Stimulated activated CD8-positive, alpha-beta memory T cell treated with anti-CD3 and anti-CD28 coated beads, Interleukin-12 subunit alpha, Interleukin-12 subunit beta, amount 100 ng/mL, for 1 hour (primary cell): ENCODE measurements around the gene XIST.
"Not testable (repeated sequence)": the region's sequence is repeated elsewhere in the genome, so short reads cannot be mapped to it uniquely, and the experiment has no call there.

Experiments used
- DNase-seq: peaks from one replicate; pipeline ENCODE4 v3.0.0-alpha.2; 2020; ENCODE audit warnings: low read depth

XIST gene

DNA sequence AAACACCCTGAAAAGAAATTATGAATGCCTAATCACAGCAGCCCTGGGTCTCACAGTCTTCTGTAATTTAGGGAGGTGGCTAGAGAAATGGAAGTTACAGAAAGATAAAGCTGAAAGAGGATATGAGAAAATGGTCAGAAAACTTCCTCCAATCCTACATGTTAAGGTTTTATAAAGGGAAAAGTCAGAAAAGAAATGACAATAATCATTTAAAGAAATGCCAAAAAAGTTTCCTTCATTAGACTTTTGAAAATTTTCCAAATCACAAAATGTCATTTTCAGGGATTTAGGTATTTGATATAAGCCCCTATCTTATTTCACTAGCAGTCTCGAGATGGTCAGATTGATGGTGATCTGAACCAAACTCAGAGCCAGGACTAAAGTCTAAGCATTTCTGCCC lies 13.4 kb downstream of the XIST start:
- no peak for DNase-seq

GRCh38 chrX:73838123-73838522 lies 14.4 kb downstream of the XIST start:
- DNase-seq, result no peak

DNA sequence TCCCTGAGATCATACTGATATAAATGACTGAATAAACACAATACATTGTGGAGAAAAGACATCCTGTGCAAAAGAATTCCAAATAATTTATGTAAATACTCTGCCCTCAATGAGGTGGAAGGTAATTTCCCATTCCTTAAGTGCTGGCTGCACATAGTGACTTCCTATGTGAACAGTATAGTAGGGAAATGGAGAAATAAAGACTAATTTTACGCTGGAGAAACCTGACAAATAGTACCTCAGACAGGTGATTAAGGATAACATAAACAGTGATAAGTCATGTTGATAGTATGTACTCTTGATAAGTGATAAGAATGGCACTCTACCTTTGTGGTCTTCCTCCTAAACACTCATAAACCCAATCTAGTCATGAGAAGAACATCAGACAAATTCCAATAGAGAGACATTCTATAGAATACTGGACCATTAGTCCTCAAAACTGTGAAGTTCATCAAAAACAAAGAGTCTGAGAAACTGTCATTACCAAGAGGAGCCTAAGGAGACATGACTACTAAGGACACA lies 15.5 kb downstream of the XIST start:
- no peak for DNase-seq

- DNase-seq, result no peak
Observed at GRCh38 chrX:73834219-73834618, 18.3 kb downstream of the XIST start.

GRCh38 chrX:73832319-73832718 lies 20.2 kb downstream of the XIST start:
- DNase-seq, result no peak

GRCh38 chrX:73831500-73831899 lies 21.0 kb downstream of the XIST start:
- no peak for DNase-seq

DNA sequence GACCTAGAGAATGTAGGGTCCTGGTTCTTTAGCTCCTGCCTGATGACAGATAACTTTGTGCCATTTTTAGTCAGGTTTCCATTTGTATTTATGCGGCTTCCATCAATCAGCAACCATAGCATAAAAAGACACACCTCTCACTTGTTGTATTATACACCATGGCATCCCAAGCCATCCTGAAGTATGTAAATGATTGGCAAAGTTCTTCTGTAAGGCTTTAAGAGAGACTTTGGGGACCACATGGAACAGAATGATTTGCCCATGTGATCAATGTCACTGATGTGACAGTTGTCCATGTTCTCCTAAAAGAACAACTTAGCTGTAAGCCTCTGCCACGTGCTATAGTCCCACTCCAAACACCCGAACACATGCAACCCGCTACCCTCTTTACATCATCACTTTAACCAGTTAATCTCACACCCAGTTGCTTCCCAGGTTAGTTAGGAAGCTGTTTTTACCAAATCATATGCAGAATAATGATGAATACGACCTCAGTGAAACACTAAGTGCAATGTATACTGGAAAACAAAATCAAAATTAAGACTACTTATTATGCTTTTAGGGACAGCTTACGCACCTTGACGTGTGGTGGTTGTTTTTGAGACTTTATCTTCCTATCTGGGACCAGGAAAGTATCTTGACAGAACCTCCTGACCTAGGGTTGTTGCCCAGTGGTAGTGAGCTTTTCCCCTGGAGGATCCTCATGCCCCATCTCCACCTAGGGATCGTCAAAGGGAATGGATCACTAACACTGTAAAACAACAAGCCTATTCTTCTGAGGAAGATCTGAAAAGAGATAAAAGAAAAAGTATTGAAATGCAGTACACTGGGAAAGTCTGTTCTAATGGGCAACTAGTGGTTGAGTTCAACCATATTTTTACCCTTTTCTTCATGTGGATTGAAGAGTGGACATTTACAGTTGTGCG lies 21.8 kb downstream of the XIST start:
- no peak for DNase-seq

DNA sequence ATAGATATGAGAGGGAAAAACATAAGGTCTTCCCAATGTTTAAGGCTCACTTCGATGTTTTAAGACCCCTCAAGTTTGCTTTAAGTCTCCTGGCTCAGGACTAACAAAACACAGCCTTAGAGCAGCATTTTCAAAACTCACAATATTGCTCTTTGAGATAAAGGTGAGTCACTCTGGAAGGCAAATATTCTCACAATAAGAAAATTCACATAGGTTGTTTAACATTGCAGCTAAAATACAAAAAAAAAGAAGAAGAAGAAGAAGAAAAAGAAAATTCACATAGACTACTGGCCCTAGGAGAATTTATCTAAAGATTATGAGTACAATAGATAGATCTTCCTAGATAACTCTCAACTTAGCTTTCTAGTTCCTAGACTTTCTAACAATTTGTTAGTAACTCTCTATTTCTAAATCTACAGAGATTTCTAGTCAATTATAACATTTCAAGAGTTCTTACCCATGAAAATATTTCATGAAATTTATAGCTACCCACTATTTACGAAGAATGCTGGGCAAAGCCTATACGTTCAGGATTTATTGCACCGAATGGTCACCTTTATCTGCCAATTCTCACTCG lies 22.5 kb downstream of the XIST start:
- no peak for DNase-seq

DNA sequence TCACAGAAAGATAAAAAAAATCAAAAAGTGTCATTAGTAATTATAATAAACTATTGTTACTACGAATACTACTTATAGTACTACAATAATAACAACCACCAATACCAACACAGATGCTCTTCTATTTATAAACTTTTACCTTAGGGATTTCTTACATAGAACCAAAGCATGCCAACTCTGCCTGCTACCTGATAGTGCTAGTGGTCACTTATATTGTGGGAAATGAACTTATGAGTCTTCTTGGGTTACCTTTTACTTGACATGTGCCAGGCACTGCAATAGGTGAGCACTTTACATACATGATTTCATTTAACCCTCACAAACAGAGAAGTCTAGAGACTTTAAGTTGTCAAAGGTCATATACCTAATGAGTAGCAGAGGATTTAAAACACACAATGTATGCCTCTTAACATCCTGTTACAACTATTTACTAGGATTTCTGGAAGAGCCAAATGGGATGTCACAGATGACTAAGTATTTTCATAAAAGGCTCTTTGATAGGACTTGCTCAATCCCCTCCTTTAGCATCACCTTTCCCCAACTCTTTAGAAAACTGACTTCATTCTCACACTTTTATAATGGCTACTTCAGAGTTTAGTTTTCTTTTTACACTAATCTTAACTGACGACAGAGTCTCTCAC lies 24.3 kb downstream of the XIST start:
- no peak for DNase-seq

- no peak for DNase-seq
Observed at GRCh38 chrX:73827406-73827805, 25.1 kb downstream of the XIST start.

- no peak for DNase-seq
Observed at GRCh38 chrX:73826996-73827395, 25.5 kb downstream of the XIST start.

DNA sequence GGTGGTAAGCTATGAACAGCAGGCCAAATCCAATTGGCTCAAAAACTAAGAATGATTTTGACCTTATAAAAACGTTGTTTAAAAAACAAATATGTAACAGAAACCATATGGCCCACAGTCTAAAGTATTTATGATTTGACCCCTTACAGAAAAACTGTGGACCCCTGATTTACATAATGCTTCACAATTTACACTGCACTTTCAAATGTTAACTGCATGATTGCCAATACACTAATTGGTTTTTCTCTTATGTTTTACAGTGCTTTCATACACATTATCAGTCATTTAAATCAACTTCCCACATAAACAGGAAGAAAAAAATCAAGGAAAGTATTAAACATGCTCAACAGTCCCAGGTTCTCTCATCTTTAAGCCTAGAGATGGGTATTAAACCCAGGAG lies 26.9 kb downstream of the XIST start:
- DNase-seq, result no peak

DNA sequence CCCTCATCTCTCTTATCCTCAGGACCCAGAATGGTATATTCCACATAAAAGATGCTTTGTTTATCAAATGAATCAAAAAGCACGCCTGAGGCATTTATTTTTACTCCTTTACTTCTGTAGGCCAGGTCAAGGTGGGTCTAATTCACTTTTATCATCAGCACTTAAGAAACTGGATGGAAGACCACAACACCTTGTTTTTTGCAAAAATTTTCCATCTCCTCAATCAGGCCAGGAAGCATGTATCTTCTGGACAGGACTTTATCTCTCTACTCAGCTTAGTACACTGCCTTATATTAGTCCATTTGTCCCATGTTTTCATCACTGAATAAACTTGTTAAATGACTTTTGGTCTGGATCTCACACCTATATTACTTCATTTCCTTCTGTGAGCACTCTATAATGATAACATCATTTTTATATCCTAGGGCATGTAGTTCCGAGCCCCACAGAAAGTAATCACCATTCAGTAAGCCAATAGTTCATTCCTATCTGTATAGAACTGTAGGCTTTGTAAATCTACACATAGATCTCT lies 29.0 kb downstream of the XIST start:
- no peak for DNase-seq

GRCh38 chrX:73822775-73823174 lies 29.7 kb downstream of the XIST start:
- DNase-seq, result no peak

- DNase-seq, result no peak
Observed at GRCh38 chrX:73821921-73822559, 30.5 kb downstream of the XIST start.

GRCh38 chrX:73819864-73820558 lies 32.5 kb downstream of the XIST start:
- not testable (repeated sequence) for DNase-seq

DNA sequence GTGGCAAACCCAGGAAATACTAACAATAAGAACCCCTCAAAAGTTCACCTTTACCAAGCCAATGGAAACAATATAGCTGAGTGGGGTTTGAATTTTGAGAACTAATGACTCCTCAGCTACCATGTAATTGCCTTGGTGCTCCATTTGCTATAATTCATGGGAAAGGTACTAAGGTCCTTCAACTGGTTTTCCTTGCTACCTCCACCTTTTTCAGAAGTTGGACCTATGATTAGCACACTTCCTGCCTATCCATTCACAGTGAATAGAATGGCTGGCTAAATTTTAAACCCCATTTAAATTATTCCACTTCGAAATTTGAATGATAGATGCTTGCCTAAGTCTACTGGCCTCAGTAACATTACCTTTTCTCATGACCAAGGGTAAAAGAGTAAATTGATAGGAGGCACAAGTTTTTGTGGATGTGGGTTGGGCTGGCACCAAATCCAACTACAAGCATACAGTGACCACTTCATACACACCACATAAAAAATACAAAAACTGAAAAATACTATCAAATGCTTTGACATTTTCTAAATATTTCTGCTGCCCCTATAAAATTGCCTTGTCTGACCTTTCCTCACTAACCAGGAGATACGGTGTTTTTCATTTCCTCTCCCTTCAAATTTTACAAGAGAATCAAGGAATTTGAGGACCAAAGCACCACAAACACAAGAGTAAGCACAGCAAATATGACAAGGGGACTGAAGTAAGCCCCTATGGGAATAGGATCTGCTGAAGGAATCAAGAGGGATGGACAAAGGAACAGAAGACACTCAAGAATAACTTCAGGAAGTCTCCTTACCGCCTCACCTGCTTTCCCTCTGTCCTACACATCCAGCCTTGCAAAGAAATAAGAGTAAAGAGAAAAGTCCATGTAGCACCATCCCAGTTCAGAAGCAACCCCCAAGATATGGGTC lies 34.1 kb downstream of the XIST start:
- no peak for DNase-seq

DNA sequence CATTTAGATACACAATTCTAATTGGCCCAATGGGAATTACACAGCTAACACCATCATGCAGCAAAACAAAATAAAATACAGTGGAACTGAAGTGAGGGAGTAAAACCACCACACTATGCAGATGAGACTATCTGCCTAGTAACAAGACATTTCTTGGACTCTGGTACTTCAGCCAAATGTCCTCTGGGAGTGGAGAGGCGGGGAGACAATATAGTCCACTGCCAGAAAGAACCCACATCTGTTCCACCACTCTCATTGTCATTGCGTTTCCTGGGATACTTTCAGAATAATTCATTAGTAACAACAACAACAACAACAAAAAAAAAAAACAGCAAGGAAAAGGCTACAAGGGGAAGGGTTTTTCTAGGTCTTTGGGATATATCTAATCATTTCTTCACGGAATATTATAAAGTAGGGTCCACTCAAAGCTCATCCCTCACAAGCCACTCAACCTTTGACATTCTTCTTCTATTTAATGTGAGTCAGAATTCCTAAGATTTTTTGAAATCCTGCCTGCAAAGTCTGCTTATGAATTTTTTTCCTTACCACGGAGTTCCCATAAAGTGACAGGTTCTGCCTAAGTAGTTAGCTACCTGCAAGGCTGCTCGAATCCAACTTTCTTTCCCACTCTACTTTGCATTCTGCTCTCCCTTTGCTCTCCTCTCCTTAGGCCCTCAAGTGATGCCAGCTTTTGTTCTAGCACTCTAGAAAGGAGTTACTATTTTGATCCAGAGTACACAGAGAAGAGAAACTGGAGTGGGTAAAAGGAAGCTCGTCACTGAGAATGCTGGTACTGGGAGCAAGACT lies 34.9 kb downstream of the XIST start:
- DNase-seq, result no peak

- no peak for DNase-seq
Observed at GRCh38 chrX:73812256-73812655, 40.3 kb downstream of the XIST start.

GRCh38 chrX:73804109-73804508 lies 48.4 kb downstream of the XIST start:
- not testable (repeated sequence) for DNase-seq
